ENCODE data around the gene SRF.

DNA sequence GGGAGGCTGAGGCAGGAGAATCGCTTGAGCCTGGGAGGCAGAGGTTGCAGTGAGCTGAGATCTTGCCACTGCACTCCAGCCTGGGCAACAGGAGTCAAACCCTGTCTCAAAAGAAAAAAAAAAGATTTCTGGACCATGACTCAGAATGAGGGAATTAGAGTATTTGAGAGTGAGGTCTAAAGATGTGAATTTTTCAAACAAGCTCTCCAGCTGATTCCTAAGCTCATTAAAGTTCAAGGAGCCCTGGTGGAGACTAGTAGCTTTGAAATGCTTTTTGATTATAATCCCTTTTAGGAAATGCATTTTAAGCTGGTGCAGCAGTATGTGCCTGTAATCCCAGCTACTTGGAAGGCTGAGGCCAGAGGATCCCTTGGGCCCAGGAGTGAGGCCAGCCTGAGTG is 21.8 kb upstream of the SRF start:
- TF ChIP-seq JUN (IDR thresholded peaks at IDR 0.05; ENCODE audit: borderline replicate concordance, insufficient read depth, insufficient read length, low read depth) = no peak
- no peak for TF ChIP-seq POLR2AphosphoS5 (IDR thresholded peaks at IDR 0.05; ENCODE audit: insufficient read depth, low read depth, low read length)
- TF ChIP-seq, protein P1, sequence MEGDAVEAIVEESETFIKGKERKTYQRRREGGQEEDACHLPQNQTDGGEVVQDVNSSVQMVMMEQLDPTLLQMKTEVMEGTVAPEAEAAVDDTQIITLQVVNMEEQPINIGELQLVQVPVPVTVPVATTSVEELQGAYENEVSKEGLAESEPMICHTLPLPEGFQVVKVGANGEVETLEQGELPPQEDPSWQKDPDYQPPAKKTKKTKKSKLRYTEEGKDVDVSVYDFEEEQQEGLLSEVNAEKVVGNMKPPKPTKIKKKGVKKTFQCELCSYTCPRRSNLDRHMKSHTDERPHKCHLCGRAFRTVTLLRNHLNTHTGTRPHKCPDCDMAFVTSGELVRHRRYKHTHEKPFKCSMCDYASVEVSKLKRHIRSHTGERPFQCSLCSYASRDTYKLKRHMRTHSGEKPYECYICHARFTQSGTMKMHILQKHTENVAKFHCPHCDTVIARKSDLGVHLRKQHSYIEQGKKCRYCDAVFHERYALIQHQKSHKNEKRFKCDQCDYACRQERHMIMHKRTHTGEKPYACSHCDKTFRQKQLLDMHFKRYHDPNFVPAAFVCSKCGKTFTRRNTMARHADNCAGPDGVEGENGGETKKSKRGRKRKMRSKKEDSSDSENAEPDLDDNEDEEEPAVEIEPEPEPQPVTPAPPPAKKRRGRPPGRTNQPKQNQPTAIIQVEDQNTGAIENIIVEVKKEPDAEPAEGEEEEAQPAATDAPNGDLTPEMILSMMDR (IDR thresholded peaks at IDR 0.05; ENCODE audit: extremely low read depth in 1 of 2, insufficient read depth in 1 of 2, low read depth in 1 of 2, low read length in 2 of 2) = no peak
- TF ChIP-seq, protein P2, sequence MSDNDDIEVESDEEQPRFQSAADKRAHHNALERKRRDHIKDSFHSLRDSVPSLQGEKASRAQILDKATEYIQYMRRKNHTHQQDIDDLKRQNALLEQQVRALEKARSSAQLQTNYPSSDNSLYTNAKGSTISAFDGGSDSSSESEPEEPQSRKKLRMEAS (IDR thresholded peaks at IDR 0.05; ENCODE audit: insufficient read depth, insufficient read length) = no peak
- TF ChIP-seq POLR2A (IDR thresholded peaks at IDR 0.05; ENCODE audit: low read depth, low read length) = no peak
- TF ChIP-seq MYC (IDR thresholded peaks at IDR 0.05; ENCODE audit: low read depth, low read length) = no peak
- no peak for TF ChIP-seq EZH2 (IDR thresholded peaks at IDR 0.05; ENCODE audit: borderline replicate concordance, low read depth, low read length, severe bottlenecking)
- TF ChIP-seq FOS (IDR thresholded peaks at IDR 0.05; ENCODE audit: borderline replicate concordance, insufficient read depth, low read length) = no peak
